HepG2 (cell line): Measurements from ENCODE around the gene TUBAL3. TPM values are rescaled to one million over a fixed set of nuclear protein-coding genes. Genes with fewer than 3 reads are reported as not detected.

Experiments
- ATAC-seq: fragments of 200-7000 bp; cut with Tn5 transposase; 3 replicates; pipeline ENCODE4 v1.9.1; 2020; ENCODE audit warnings: mild to moderate bottlenecking, moderate library complexity
- BruUV-seq: library from RNA; stranded (reverse); fragments of 400-500 nt; replicated peaks from 2 replicates; lab custom pipeline; 2021; lab: Mats Ljungman, UMichigan
- CTCF ChIA-PET: fragments of 300-600 bp; formaldehyde crosslinking; extraction: SDS; loops from one replicate; lab custom pipeline; 2021; ENCODE audit warnings: low total read pairs, inconsistent platforms, low intra/inter-chr PET ratio; lab: Yijun Ruan, JAX
- POLR2A ChIA-PET: fragments of 350-600 bp; sonication (Branson Sonifier 250); formaldehyde crosslinking; loops from one replicate; lab custom pipeline; 2020; ENCODE audit warnings: antibody characterized with exemption, inconsistent platforms; lab: Yijun Ruan, JAX
- DNase-seq: peaks from one replicate; pipeline ENCODE4 v3.0.0-alpha.2; 2015; ENCODE audit warnings: low spot score
- FAIRE-seq: peaks from 3 replicates; lab custom pipeline; 2011; peaks lifted over from hg19 to GRCh38; lab: Jason Lieb, UNC
- H2AFZ ChIP-seq: one replicate; pipeline ENCODE4 v1.6.1; 2011; ENCODE audit warnings: low read length, inconsistent platforms
- H3K27ac ChIP-seq: fragments of 300-600 bp; 3 replicates; pipeline ENCODE4 v1.8.0; 2011; ENCODE audit warnings: mixed run types, mild to moderate bottlenecking, mixed read lengths, low read length, inconsistent platforms; ENCODE audit not compliant: insufficient read depth; ENCODE audit errors: extremely low read length
- H3K27me3 ChIP-seq, 2 experiments: fragments of 200-600 bp in 1 of 2; 2 replicates in 1 of 2; 3 replicates in 1 of 2; pipeline versions ENCODE4 v1.6.0 to v1.8.0; 2011; ENCODE audit warnings: low read length in 2 of 2, mild to moderate bottlenecking in 2 of 2, moderate library complexity in 2 of 2, inconsistent platforms in 1 of 2; ENCODE audit not compliant: insufficient read depth in 2 of 2, control insufficient read depth in 1 of 2
- H3K36me3 ChIP-seq, 2 experiments: fragments of 200-600 bp in 1 of 2; replicated peaks in 1 of 2; 2 replicates in 1 of 2; 3 replicates in 1 of 2; pipeline versions ENCODE4 v1.5.1 to v1.8.0; 2011; ENCODE audit warnings: low read length in 2 of 2, inconsistent platforms in 1 of 2; ENCODE audit not compliant: insufficient read depth in 2 of 2, control insufficient read depth in 1 of 2
- H3K4me1 ChIP-seq: 2 replicates; pipeline ENCODE4 v1.5.1; 2012; ENCODE audit warnings: low read length, inconsistent platforms; ENCODE audit not compliant: insufficient read depth
- H3K4me2 ChIP-seq: 2 replicates; pipeline ENCODE4 v1.6.0; 2011; ENCODE audit warnings: low read depth, low read length, inconsistent platforms
- H3K4me3 ChIP-seq, 3 experiments: fragments of 200-600 bp in 1 of 3; sonication (generic), shearing (Covaris generic) in 1 of 3; replicated peaks in 1 of 3; 2 replicates each; pipeline ENCODE4 v1.5.1; 2011 to 2016; ENCODE audit warnings: low read length in 3 of 3, inconsistent platforms in 2 of 3, low read depth in 2 of 3, mild to moderate bottlenecking in 2 of 3, control low read depth in 1 of 3, mixed read lengths in 1 of 3; ENCODE audit not compliant: insufficient read depth in 1 of 3
- H3K79me2 ChIP-seq: one replicate; pipeline ENCODE4 v1.6.1; 2011; ENCODE audit warnings: low read length, inconsistent platforms; ENCODE audit not compliant: insufficient read depth
- H3K9ac ChIP-seq: 2 replicates; pipeline ENCODE4 v1.6.0; 2011; ENCODE audit warnings: mild to moderate bottlenecking, low read depth, low read length, inconsistent platforms; ENCODE audit not compliant: insufficient read depth
- H3K9me3 ChIP-seq: 2 replicates; pipeline ENCODE4 v1.5.1; 2012; ENCODE audit warnings: mild to moderate bottlenecking, low read length
- H4K20me1 ChIP-seq: 2 replicates; pipeline ENCODE4 v1.6.0; 2011; ENCODE audit warnings: inconsistent platforms, mild to moderate bottlenecking, low read length, moderate library complexity; ENCODE audit not compliant: insufficient read depth
- DNMT3B ChIP-seq: conservative IDR thresholded peaks from 2 replicates; pipeline ENCODE4 v1.6.1; 2016; ENCODE audit warnings: missing biosample characterization, control low read depth
- FOXK1 ChIP-seq: sonication (generic); formaldehyde crosslinking; IDR thresholded peaks from 2 replicates; pipeline ENCODE4 v1.4.0; 2020; ENCODE audit warnings: low read depth, missing genetic modification reagents, borderline replicate concordance
- FOXP1 ChIP-seq, 2 experiments: fragments of 450-650 bp in 1 of 2; IDR thresholded peaks; 2 replicates each; pipeline ENCODE4 v1.6.1; 2017 to 2018; ENCODE audit warnings: antibody characterized with exemption in 1 of 2
- GATAD2A ChIP-seq: IDR thresholded peaks from 2 replicates; pipeline ENCODE4 v1.6.1; 2016
- KDM6A ChIP-seq: IDR thresholded peaks from 2 replicates; pipeline ENCODE4 v1.6.1; 2016; ENCODE audit warnings: low read depth
- MED1 ChIP-seq: sonication (generic); formaldehyde crosslinking; IDR thresholded peaks from 2 replicates; pipeline ENCODE4 v1.4.0; 2020; ENCODE audit warnings: missing genetic modification reagents
- POGZ ChIP-seq: sonication (generic); formaldehyde crosslinking; IDR thresholded peaks from 2 replicates; pipeline ENCODE4 v1.4.0; 2020; ENCODE audit warnings: mild to moderate bottlenecking, missing genetic modification reagents
- PPARG ChIP-seq: conservative IDR thresholded peaks from 2 replicates; pipeline ENCODE4 v1.6.1; 2016; ENCODE audit warnings: missing biosample characterization, missing genetic modification reagents
- SAP130 ChIP-seq: IDR thresholded peaks from 2 replicates; pipeline ENCODE4 v1.6.1; 2016; ENCODE audit warnings: low read depth
- SP2 ChIP-seq: sonication (generic); formaldehyde crosslinking; IDR thresholded peaks from 2 replicates; pipeline ENCODE4 v1.5.1; 2020; ENCODE audit warnings: mild to moderate bottlenecking, missing genetic modification reagents
- TCF7 ChIP-seq: sonication (generic); IDR thresholded peaks from 2 replicates; pipeline ENCODE4 v1.6.1; 2016; ENCODE audit warnings: antibody characterized with exemption, low read depth
- TGIF2 ChIP-seq: IDR thresholded peaks from 2 replicates; pipeline ENCODE4 v1.6.1; 2016; ENCODE audit warnings: control low read depth, missing compliant biosample characterization
- ZMYM4 ChIP-seq: sonication (generic); formaldehyde crosslinking; IDR thresholded peaks from 2 replicates; pipeline ENCODE4 v1.8.1; 2023; ENCODE audit warnings: mild to moderate bottlenecking, missing genetic modification reagents
- ZNF274 ChIP-seq: sonication (generic); formaldehyde crosslinking; IDR thresholded peaks from 2 replicates; pipeline ENCODE4 v1.5.1; 2020; ENCODE audit warnings: mild to moderate bottlenecking, missing genetic modification reagents
- ZNF557 ChIP-seq: sonication (generic); formaldehyde crosslinking; IDR thresholded peaks from 2 replicates; pipeline ENCODE4 v1.4.0; 2020; ENCODE audit warnings: missing genetic modification reagents
- ZNF816 ChIP-seq: sonication (generic); formaldehyde crosslinking; IDR thresholded peaks from 2 replicates; pipeline ENCODE4 v1.8.0; 2022; ENCODE audit warnings: missing genetic modification reagents, mild to moderate bottlenecking, borderline replicate concordance
- WGBS: methylation state at CpG from one replicate; pipeline ENCODE4 v1.1.6; 2017; ENCODE audit warnings: low lambda C conversion rate; 5-methylcytosine and 5-hydroxymethylcytosine counted together
- in situ Hi-C: cut with HindIII; loops from 2 replicates; pipeline ENCODE4 v1.10.0; 2017; ENCODE audit warnings: low pct_unique_long_range_greater_than_20kb; ENCODE audit not compliant: extremely low pct_ligation_motif_present
- intact Hi-C: fragments of 100-400 bp; cut with micrococcal nuclease; formaldehyde crosslinking; loops from one replicate; pipeline ENCODE4 v1.10.0; 2022; ENCODE audit not compliant: unreplicated experiment
- polyA plus RNA-seq, 8 experiments: library from polyadenylated mRNA; depleted of rRNA in 3 of 8; stranded (reverse) in 7 of 8; unstranded in 1 of 8; fragments of >200 nt; fragmentation: Illumina TruSeq in 4 of 8; extraction: Trizol in 4 of 8; gene quantifications; 2 replicates each; pipeline versions ENCODE4 v1.2.1 to v1.2.3, GENCODE V29; 2011 to 2016; ENCODE audit warnings: low read depth in 4 of 8, missing spikeins in 1 of 8, mixed read lengths in 1 of 8; ENCODE audit not compliant: insufficient read depth in 1 of 8
- total RNA-seq, 5 experiments: library from RNA; depleted of rRNA; stranded (reverse); fragments of >200 nt; fragmentation: Illumina TruSeq; extraction: Trizol; gene quantifications; 2 replicates each; pipeline ENCODE4 v1.2.3, GENCODE V29; 2016; ENCODE audit warnings: low read depth in 1 of 5
- TF ChIP-seq, protein P1 (sequence below): sonication (generic); formaldehyde crosslinking; IDR thresholded peaks from 2 replicates; pipeline ENCODE4 v1.5.0; 2020; ENCODE audit warnings: mild to moderate bottlenecking, missing genetic modification reagents, borderline replicate concordance
- TF ChIP-seq, protein P2 (sequence below): IDR thresholded peaks from 2 replicates; pipeline ENCODE4 v1.4.0; 2020; ENCODE audit warnings: mild to moderate bottlenecking, missing genetic modification reagents

TUBAL3 gene
- total and polyA plus RNA-seq, 2 of the 13 experiments (the other 11 are each of a cell fraction or from before 2014, with no cell fraction given) = 0.07 to 0.26 TPM

DNA sequence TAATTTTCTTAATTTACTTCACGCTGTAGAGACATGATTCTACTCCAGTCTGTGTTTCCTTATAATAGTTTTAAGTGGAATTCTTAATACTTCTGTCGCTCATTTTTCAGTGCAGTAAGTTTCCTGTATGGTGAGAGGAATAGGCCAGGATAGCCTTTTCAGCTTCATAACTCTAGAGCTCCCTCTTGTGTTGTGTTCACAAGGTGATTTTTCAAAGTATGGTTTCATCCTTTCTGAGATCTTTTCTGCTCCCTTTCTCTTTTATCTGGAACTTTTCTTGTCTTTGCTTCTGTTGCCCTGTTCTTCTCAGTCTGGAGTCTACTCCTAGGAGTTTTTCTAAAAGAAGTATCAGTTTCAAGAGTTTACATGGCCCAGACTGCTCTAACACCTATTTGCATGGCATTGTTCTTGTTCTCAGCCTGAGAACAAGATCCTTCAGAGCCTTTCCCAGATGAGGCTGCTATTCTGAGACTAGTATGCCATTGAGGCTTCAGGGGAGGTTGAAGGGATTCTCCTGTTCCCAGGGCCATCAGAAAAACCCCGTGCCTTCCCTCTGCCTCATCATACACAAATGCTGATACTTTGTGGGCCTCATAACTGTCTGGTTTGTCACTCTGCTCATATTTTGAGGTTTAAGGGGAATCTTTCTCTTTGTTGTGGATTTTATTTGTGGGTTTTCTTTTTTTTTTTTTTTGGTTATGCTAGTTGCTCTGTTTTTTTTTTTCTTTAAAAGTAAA lies 29.6 kb upstream of the TUBAL3 start (continued):
- TF ChIP-seq, protein P1, sequence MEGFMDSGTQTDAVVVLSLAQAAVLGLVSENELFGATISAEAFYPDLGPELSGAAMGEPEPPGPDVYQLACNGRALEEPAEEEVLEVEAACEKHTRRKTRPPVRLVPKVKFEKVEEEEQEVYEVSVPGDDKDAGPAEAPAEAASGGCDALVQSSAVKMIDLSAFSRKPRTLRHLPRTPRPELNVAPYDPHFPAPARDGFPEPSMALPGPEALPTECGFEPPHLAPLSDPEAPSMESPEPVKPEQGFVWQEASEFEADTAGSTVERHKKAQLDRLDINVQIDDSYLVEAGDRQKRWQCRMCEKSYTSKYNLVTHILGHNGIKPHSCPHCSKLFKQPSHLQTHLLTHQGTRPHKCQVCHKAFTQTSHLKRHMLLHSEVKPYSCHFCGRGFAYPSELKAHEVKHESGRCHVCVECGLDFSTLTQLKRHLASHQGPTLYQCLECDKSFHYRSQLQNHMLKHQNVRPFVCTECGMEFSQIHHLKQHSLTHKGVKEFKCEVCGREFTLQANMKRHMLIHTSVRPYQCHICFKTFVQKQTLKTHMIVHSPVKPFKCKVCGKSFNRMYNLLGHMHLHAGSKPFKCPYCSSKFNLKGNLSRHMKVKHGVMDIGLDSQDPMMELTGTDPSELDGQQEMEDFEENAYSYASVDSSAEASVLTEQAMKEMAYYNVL (CRISPR knock-in tag) = no peak
- TF ChIP-seq GATAD2A (CRISPR knock-in tag) (no peak), TGIF2 (CRISPR knock-in tag) (no peak), PPARG (CRISPR knock-in tag) (no peak), ZNF274 (no peak), DNMT3B (CRISPR knock-in tag) (no peak)

GRCh38 chr10:5433182-5433581 lies 28.6 kb upstream of the TUBAL3 start:
- Histone ChIP-seq H3K9ac (no peak overlapping the region), H3K27me3 (no peaks in the 10 kb centered on the region), H3K4me1 (peaks cover 17% of the 10 kb centered on the region), H3K4me3 (no peak overlapping the region), H4K20me1 (no peaks in the 10 kb centered on the region), H3K4me2 (no peak overlapping the region; the same call in 1 of the 2 replicates), H2AFZ (no peak overlapping the region), H3K27ac (peak overlapping the region; percentile 60), H3K36me3 (peaks cover 1 to 11% of the 10 kb centered on the region in 2 experiments; a peak in 3 of 5 replicates), H3K9me3 (no peaks in the 10 kb centered on the region), H3K79me2 (peaks cover 2% of the 10 kb centered on the region)
- WGBS = 61% methylated on average over 1 of the region's 1 CpG
- CTCF ChIA-PET = interaction anchor here (1.6 to 2.8 kb wide), 3 partner anchors 140 to 618 kb away, joined by 3 to 32 read pairs (median 25); no protein-coding TSS in a partner anchor
- in situ Hi-C loops (loop anchor here (10.0 kb wide), 1 partner anchor 608 kb away; the partner anchor contains the start of gene AKR1E2), intact Hi-C loops (loop anchor here (10.0 kb wide), 1 partner anchor 448 kb away; no protein-coding TSS in a partner anchor)
- no peak for FAIRE-seq
- POLR2A ChIA-PET = interaction anchor here (1.5 kb wide), 1 partner anchor 13 kb away, joined by 7 read pairs; no protein-coding TSS in a partner anchor
- peak; percentile 86 for ATAC-seq
- BruUV-seq = no TSS peak
- no peak for DNase-seq
- TF ChIP-seq MED1 (CRISPR knock-in tag) (peak; percentile 65), KDM6A (CRISPR knock-in tag) (0 out of 2 replicates have a peak, but pooled peaks have one; percentile 30), ZNF816 (no peak), SP2 (CRISPR knock-in tag) (no peak), ZMYM4 (CRISPR knock-in tag) (0 out of 2 replicates have a peak, but pooled peaks have one; percentile 16), ZNF557 (CRISPR knock-in tag) (no peak), TCF7 (peak; percentile 21; the same call in 1 of the 2 replicates), FOXP1 (IDR thresholded peaks at IDR 0.05) (peak; percentile 62; the same call in 1 of the 2 replicates), FOXP1 (CRISPR knock-in tag; IDR thresholded peaks at IDR 0.05) (peak; percentile 94), FOXK1 (0 out of 2 replicates have a peak, but pooled peaks have one; percentile 25), SAP130 (CRISPR knock-in tag) (peak; percentile 46; the same call in 1 of the 2 replicates), POGZ (CRISPR knock-in tag) (0 out of 2 replicates have a peak, but pooled peaks have one; percentile 27)
- TF ChIP-seq, protein P2, sequence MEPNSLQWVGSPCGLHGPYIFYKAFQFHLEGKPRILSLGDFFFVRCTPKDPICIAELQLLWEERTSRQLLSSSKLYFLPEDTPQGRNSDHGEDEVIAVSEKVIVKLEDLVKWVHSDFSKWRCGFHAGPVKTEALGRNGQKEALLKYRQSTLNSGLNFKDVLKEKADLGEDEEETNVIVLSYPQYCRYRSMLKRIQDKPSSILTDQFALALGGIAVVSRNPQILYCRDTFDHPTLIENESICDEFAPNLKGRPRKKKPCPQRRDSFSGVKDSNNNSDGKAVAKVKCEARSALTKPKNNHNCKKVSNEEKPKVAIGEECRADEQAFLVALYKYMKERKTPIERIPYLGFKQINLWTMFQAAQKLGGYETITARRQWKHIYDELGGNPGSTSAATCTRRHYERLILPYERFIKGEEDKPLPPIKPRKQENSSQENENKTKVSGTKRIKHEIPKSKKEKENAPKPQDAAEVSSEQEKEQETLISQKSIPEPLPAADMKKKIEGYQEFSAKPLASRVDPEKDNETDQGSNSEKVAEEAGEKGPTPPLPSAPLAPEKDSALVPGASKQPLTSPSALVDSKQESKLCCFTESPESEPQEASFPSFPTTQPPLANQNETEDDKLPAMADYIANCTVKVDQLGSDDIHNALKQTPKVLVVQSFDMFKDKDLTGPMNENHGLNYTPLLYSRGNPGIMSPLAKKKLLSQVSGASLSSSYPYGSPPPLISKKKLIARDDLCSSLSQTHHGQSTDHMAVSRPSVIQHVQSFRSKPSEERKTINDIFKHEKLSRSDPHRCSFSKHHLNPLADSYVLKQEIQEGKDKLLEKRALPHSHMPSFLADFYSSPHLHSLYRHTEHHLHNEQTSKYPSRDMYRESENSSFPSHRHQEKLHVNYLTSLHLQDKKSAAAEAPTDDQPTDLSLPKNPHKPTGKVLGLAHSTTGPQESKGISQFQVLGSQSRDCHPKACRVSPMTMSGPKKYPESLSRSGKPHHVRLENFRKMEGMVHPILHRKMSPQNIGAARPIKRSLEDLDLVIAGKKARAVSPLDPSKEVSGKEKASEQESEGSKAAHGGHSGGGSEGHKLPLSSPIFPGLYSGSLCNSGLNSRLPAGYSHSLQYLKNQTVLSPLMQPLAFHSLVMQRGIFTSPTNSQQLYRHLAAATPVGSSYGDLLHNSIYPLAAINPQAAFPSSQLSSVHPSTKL (CRISPR knock-in tag) = peak; percentile 64
